ENCODE results near the gene SIRT3. TPM values are rescaled to one million over a fixed set of nuclear protein-coding genes. Genes with fewer than 3 reads are reported as not detected.
A peak's percentile ranks its signal among the peaks of the same experiment; 100 is the strongest.

Gene SIRT3
- total RNA-seq, 1 donor from 2014 or later: 69.9 TPM

DNA sequence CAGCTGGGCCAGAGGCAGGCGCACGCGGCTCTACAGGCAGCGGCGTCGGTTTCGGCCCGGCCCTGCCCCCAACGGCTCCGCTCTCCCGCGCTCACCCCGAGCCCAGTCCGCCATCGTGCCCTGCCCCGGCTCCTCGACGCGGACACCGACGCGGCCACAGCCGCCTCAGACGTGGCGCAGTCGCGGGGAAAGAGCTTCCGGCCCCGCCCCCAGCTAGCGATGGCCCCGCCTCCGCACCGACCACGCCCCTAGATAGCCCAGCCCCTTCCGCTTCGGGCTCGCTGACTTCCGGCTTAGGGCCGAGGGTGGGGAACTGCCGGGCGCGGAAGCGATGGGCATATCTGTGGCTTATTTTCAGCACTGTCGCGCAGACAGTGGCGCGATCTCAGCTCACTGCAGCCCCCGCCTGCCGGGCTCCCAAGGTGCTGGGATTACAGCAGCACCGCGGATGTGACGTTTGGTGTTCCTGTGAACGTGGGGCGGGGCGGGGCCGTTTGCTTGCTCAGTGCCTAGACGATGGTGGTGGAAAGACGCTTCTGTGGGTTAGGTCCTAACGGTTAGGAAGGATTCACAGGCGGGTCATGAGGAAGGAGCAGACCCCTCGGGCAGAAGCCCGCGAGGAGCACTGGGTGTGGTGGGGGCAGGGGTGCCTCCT, 28.8 kb downstream of the SIRT3 start, which contains the start of the genes BET1L and RIC8A:
BET1L (minus strand) TSS at position 192 of the 655 bp plus-strand sequence; CDS start at position 114, 78 bp downstream.
RIC8A (plus strand) TSS at position 501 of the 655 bp plus-strand sequence. CDS start 1,147 bp downstream, outside the sequence.
- intact Hi-C loops (cut with DNase I): loop anchor here (1.0 to 5.0 kb wide), 5 partner anchors 29 to 299 kb away; partner anchors contain the start of genes IFITM2, PSMD13, PTDSS2 and SIRT3
- H3K36me3 ChIP-seq: peaks cover 36 to 61% of the 10 kb centered on the region in 2 donors

DNA sequence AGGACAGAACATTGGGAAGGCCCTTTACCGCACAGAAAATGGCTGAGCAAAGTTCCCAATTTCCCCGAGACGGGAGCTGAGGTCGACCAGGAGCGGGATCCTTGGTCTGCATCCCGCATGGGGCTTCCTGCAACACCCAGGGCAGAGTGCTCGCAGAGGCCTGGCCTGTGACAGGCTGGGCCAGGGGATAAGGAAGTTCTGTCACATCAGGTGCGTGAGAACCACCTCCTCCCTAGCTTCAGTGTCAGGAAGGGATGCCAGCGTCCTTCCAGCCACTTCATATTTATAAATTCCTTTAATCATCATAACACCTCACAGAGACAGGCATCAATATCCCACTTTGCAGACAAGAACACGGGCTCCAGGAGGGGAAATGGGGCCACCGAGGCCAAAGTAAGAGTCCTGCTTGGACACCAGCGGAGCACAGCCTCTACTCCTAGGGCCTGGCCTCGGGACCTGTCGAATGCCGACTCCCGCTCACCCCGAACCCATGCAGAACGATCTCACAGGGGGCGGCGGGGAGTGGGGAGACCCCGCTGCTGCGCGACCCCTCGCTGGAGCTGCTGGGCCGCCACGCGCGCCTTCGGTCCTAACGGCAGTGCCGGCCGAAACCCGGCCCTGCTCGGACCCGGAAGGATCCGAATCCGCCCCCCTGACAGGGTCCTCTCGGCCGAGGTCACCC, 29.5 kb downstream of the SIRT3 start:
- peak in 1 of 2 donors; percentile 70 for DNase-seq (ENCODE audit: low spot score in 2 of 2)

More for the DNA sequence above, 28.8 kb downstream of the SIRT3 start, which contains the start of the genes BET1L and RIC8A:
- peak; percentile 95 to 99 for DNase-seq (ENCODE audit: low spot score in 2 of 2)
- Histone ChIP-seq H3K9me3 (no peaks in the 10 kb centered on the region), H3K27ac (peak within 1 kb of the TSS; percentile 99), H3K27me3 (no peaks in the 10 kb centered on the region), H3K4me3 (peak within 1 kb of the TSS; percentile 88 to 99), H3K4me1 (peaks cover 17 to 47% of the 10 kb centered on the region in 2 donors)
- TF ChIP-seq, protein P1, sequence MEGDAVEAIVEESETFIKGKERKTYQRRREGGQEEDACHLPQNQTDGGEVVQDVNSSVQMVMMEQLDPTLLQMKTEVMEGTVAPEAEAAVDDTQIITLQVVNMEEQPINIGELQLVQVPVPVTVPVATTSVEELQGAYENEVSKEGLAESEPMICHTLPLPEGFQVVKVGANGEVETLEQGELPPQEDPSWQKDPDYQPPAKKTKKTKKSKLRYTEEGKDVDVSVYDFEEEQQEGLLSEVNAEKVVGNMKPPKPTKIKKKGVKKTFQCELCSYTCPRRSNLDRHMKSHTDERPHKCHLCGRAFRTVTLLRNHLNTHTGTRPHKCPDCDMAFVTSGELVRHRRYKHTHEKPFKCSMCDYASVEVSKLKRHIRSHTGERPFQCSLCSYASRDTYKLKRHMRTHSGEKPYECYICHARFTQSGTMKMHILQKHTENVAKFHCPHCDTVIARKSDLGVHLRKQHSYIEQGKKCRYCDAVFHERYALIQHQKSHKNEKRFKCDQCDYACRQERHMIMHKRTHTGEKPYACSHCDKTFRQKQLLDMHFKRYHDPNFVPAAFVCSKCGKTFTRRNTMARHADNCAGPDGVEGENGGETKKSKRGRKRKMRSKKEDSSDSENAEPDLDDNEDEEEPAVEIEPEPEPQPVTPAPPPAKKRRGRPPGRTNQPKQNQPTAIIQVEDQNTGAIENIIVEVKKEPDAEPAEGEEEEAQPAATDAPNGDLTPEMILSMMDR (IDR thresholded peaks at IDR 0.05): no peak

DNA sequence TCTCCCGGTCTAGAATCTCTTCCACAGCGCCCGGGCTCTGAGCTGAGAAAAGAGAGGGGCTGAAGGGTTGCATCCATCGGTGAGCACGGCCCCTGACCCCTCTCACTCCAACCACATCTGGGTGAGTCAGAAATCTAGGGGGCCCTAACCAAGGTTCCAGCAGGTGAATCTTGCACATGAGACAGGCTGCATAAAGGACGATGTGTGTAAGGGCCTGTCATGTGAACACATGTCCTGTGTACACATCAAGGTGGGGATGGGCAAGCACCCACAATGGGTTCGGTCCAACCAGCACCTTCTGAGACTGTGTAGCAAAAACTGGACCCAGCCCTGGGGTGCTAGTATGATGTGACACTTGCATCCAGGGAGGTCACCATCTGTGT, 30.1 kb downstream of the SIRT3 start:
- peaks cover 17 to 44% of the 10 kb centered on the region in 2 donors for H3K4me1 ChIP-seq
- H3K36me3 ChIP-seq: peaks cover 23 to 52% of the 10 kb centered on the region in 2 donors

More for the DNA sequence above, 29.5 kb downstream of the SIRT3 start:
- Histone ChIP-seq H3K4me1 (peaks cover 17 to 47% of the 10 kb centered on the region in 2 donors), H3K4me3 (peak overlapping the region; percentile 88 to 99), H3K9me3 (no peaks in the 10 kb centered on the region), H3K36me3 (peaks cover 29 to 55% of the 10 kb centered on the region in 2 donors), H3K27me3 (no peaks in the 10 kb centered on the region), H3K27ac (peak overlapping the region; percentile 99)
- TF ChIP-seq, protein P1 (IDR thresholded peaks at IDR 0.05): no peak
- intact Hi-C loops (cut with DNase I): loop anchor here (1.0 to 5.0 kb wide), 5 partner anchors 30 to 300 kb away; partner anchors contain the start of genes IFITM2, PSMD13, PTDSS2 and SIRT3

DNA sequence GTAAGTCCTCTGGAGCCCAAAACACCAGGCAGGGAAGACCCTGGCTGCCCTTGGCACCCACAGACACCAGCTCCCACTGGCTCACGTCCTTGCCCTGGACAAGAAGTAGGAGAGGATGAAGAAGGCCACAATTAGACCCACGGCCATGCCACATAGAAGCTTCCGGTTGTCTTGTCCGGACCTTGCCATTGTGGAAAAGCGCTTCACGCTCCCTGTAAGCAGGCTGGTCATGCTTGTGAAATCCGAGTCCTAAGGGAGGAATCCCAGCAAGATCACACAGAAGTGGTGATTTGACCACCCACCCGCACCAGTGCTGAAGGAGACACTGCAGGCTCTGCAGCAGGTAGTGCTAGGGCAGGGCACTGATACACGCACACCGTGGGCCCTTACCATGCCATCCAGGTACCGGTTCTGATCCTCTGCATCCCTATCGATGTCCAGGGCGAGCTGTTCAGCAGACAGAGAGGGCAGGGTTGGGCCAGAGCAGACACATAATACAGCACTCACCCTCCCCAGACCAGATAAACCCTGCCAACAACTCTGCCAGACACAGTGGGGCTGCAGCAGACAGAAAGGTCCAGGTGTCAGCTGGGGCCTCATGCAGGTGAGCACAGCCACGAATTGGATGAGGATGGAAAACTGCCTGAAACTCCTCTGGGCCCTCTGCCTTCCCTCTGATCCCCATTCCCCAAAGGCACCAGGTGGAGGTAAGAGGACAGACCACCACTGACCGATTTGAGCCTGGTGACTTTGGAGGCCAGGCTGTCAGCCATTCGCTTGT, 30.7 kb downstream of the SIRT3 start:
- Histone ChIP-seq H3K27ac (no peak overlapping the region), H3K36me3 (peaks cover 18 to 52% of the 10 kb centered on the region in 2 donors), H3K9me3 (no peaks in the 10 kb centered on the region), H3K4me1 (peaks cover 17 to 38% of the 10 kb centered on the region in 2 donors), H3K27me3 (no peaks in the 10 kb centered on the region), H3K4me3 (peak overlapping the region; percentile 88 to 99)
- intact Hi-C loops (cut with DNase I): loop anchor here (2.0 to 5.0 kb wide), 3 partner anchors 102 to 247 kb away; partner anchors contain the start of genes IFITM2 and PTDSS2
- TF ChIP-seq, protein P1 (IDR thresholded peaks at IDR 0.05): no peak
- peak in 1 of 2 donors; percentile 63 for DNase-seq (ENCODE audit: low spot score in 2 of 2)

More for the DNA sequence above, 30.1 kb downstream of the SIRT3 start:
- Histone ChIP-seq H3K9me3 (no peaks in the 10 kb centered on the region), H3K27me3 (no peaks in the 10 kb centered on the region), H3K27ac (peak overlapping the region in 1 of 2 donors; percentile 99), H3K4me3 (peak overlapping the region; percentile 88 to 99)
- peak in 1 of 2 donors; percentile 60 for DNase-seq (ENCODE audit: low spot score in 2 of 2)
- intact Hi-C loops (cut with DNase I): loop anchor here (2.0 to 5.0 kb wide), 3 partner anchors 101 to 246 kb away; partner anchors contain the start of genes IFITM2 and PTDSS2
- TF ChIP-seq, protein P1 (IDR thresholded peaks at IDR 0.05): no peak
